NCI-H1417 treated with DMSO at 0.1 percent for 48 hours (cell line): ENCODE measurements around the gene DENND5B.

Source experiments
- DNase-seq: peaks from one replicate; lab custom pipeline; 2025; lab: John Stamatoyannopoulos, UW

DENND5B gene

DNA sequence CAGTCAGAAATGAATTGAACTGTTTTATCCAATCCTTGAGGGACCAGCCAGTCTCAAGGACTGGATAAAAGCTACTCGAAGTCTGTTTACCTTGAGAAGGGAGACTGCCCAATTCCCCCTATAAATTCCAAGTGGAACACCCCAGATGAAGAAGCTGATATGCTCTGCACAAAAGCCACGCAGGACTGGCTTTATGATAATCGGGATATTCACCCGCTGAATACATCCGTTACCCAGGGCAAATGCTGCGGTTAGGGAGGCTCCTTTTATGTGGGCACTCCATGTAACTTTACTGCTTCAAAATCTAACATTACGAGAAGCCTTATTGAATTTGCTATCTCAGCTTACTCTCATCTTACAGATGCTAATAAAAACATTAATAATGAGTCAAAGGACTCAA, 119.1 kb downstream of the DENND5B start:
- DNase-seq = no peak

GRCh38 chr12:31471051-31471450, 119.9 kb downstream of the DENND5B start:
- no peak for DNase-seq

DNA sequence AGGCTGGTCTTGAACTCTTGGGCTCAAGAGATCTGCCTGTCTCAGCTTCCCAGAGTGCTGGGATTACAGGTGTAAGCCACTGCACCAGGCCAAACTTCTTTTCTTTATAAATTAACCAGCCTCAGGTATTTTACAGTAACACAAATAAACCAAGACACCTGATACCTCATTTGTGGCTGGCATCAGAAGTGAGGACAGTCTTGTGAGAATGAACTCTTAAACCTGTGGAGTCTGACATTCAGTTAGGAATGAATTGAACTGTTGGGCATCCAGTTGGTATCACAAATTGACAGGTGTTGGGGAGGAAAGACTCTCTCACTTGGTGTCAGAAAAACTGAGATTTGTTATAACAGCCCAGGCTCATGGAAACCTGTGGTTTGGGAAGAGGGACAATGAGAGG, 120.5 kb downstream of the DENND5B start:
- no peak for DNase-seq

DNA sequence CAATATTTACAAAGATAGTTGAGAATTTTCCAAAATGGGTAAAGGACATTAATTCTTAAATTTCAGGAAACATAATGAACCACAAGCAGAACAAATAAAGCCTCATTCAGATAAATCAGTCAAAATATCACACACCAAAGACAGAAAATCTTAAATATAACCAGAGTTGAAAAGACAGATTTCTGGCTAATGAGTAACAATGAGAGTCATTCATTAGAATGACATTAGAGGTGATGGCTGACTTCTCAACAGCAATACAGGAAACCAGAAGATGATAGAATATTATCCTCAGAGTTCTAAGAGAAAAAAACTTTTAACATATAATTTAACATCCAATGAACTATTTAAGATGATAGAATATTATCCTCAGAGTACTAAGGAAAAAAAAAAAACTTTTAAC, 124.2 kb downstream of the DENND5B start:
- no peak for DNase-seq

DNA sequence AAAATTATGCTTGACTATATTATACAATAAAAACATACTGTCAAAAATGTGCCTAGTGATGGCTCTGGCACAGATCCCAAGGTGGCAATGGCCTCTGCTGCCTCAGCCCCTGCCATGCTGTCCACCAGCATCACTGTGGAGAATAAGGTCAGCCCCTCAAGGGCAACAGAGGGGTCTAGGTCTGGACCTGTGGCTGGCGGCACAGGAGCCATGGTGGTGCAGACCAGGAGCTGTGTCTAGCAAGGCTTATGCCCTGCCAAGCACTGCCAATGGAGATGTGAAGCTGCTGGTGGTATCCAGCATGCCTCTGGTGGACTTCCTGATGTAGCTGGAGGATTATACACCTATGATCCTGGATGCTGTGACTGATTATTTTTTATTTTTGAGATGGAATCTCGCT, 125.9 kb downstream of the DENND5B start:
- no peak for DNase-seq

GRCh38 chr12:31460024-31460423, 130.9 kb downstream of the DENND5B start:
- DNase-seq = no peak

GRCh38 chr12:31456562-31456961, 134.4 kb downstream of the DENND5B start:
- DNase-seq = no peak

GRCh38 chr12:31444736-31445135, 146.2 kb downstream of the DENND5B start:
- no peak for DNase-seq

- DNase-seq = no peak
These were observed 150.3 kb downstream of the DENND5B start for GRCh38 chr12:31440586-31440985.

GRCh38 chr12:31440134-31440533, 150.8 kb downstream of the DENND5B start:
- no peak for DNase-seq

DNA sequence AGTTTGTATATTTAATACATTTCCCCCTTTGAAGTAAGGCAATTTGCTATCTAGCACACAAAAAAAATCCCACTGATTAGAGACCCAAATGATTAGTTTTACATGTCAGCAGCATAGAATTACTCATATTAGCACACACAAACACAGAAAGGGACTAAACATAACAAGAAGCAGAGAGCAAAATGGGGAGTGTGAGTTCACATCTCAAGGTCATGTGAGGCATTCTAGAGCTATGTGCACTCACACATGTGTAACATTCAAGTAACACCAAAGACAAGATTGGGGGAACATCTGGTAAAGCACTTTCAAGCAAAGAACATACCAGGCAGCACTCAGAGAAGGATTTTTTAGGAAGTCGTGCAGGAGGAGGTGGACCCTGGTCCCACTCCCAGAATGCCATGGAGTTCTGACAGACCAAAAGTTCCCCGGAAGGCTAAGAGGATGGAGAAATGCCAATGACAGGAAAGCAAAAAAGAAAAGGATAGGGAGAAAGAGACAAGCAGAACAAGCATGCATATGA, 159.2 kb downstream of the DENND5B start:
- no peak for DNase-seq

DNA sequence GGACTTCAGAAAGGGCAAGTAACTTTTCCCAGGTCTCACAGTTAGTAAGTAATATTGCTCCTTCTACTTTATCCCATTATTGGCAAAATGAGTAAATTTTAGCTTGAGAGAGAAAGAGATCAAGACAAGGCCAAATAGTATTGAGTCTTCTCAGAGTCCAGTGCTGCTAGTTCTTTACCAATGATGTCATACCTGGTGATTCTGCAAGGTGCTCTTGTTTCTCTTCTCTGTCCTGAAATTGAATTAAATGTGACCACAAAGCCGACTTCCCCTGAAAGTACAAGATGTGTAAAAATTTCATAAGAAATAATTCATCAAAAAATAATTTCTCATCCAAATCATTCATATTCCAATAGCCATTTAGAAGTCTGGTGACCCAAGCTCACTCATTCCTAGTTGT, 167.5 kb downstream of the DENND5B start:
- DNase-seq = no peak

- no peak for DNase-seq
These were observed 178.6 kb downstream of the DENND5B start for GRCh38 chr12:31412292-31412801.

GRCh38 chr12:31408763-31409162, 182.2 kb downstream of the DENND5B start:
- no peak for DNase-seq

- no peak for DNase-seq
These were observed 183.4 kb downstream of the DENND5B start for GRCh38 chr12:31407562-31407961.

DNA sequence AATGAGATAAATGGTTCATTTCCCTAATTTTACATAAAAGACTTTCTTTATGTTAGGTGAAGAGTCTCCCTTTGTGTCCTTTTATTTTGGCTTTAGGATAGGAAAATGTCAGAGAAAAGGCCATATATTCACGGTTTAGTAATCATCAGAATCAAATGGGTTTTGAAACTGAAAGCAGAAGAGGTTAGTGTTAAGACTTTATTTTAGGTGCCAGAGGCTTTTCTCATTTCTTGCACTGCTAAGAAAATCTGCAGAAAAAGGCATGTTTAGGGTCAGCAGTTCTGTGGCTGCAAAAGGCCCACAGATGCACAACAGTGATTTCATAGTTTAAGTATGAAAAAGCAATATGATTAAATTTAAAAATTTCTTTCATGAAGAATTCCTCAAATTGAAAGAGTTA, 184.6 kb downstream of the DENND5B start:
- no peak for DNase-seq

DNA sequence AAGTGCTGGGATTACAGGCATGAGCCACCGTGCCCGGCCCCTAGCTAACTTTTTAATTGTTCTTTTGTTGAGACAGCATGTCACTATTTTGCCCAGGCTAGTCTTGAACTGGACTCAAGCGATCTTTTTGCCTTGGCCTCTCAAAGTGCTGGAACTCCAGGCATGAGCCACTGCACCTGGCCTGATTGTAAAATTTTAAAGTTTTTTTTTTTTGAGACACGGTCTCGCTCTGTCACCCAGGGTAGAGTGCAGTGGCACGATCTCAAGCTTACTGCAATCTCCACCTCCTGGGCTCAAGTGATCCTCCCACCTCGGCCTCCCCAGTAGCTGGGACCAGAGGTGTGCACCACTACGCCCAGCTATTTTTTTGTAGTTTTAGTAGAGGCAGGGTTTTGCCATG, 185.9 kb downstream of the DENND5B start:
- DNase-seq = no peak

GRCh38 chr12:31403099-31403607, 187.8 kb downstream of the DENND5B start:
- peak; percentile 28 for DNase-seq

GRCh38 chr12:31393004-31393550, 197.9 kb downstream of the DENND5B start:
- DNase-seq = no peak

DNA sequence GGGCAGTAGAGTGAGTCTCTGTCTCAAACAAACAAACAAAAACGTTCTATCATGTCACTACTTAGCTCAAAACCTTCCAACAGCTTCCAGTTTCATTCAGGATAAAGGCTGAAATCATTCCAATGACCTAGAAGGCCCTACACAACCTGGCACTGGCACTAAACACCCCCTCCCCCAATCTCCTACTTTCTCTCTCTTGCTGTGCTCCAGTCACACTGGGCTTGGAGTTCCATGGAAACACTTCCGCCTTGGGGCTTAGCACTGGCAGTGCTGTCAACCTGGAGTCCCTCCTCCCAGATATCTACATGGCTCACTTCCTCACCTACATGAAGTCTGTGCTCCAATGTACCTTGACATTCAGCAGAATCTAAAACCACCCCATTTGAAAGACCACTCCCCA, 199.9 kb downstream of the DENND5B start:
- no peak for DNase-seq

- no peak for DNase-seq
These were observed 202.2 kb downstream of the DENND5B start for GRCh38 chr12:31388713-31389112.

DNA sequence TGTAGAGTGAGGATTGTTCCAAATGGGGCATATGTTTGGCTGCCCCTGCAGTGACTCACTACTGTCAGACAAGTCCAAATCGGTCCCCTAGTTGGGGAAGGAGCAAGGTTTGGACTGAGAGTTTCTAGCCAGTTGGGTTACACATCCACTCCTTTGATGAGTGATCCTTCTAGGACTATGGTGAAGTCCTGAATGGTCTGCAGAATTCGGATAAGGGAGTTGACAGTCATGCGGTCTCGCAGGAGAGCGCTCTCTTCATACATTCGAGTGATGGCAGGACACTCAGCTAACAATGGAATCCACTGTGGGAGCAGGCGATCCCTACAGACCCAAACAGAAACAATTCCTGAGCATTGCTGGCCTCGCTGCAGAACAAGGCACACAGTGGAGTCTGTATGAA, 203.5 kb downstream of the DENND5B start:
- DNase-seq = no peak

- DNase-seq = no peak
These were observed 203.9 kb downstream of the DENND5B start for GRCh38 chr12:31387011-31387410.

DNA sequence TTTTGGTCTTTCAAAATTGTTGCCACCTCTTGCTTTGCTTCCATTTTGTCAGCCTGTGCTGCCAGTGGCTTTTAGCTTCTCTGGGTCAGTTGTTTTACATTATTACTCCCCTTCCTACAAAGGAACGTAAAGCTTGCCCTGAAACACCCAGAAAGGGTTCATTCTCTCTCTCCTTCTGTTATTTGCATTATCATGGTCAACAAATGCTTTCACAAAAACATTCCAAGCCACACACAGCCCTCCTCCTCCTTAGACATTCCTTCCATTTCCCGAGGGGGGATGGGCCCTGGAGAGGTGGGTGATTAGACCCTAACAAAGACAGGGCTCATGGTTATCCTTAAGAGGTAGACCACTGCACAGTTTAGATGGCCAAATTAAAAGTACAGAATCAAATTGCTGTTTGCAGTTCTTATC, 204.6 kb downstream of the DENND5B start:
- DNase-seq = no peak
